HG03354 (cell line): Measurements from ENCODE around the gene PTBP3.
"Not testable (repeated sequence)": the region's sequence is repeated elsewhere in the genome, so short reads cannot be mapped to it uniquely, and the experiment has no call there.

Experiments used
- ATAC-seq: cut with Tn5 transposase; IDR thresholded peaks from one replicate; pipeline ENCODE4 v1.9.1; 2021; ENCODE audit warnings: mild to moderate bottlenecking; ENCODE audit not compliant: unreplicated experiment, poor library complexity, severe bottlenecking

The PTBP3 gene

DNA sequence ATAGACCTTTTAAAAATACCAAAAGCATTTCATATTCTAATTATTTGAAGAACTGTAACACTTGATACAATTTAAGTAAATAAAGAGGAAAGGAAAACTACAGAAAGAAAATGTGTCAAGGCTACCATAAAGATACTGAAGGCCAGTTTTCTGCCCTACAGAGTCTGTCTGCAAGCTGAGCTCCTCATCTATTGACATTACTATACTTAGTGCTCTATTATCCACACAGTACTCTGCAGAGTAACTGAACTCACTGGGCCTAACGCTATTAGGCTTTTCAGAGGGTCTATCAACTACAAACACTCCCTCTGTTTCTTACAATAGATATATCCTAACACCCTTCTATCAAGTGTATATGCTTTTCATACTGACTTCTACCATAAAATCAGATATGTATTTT is 101.2 kb downstream of the PTBP3 start:
- no peak for ATAC-seq

DNA sequence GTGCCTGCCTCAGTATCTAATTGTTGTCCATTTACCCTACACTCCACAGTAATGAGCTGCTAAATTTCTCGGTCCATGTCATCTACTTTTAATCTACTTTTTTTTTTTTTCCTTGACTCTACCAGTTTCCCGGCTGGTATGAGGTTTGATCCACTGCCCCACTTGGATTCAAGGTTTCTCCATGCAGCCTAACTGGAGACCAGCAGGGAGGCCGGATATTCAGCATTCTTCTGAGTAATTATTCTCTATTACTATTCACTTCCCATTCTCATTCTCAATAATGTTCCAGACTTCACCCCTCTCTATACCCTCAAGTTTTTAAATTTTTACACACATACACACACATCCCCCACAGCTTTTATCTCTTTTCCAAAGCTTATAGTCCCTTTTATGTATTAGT is 107.3 kb downstream of the PTBP3 start:
- ATAC-seq = no peak

DNA sequence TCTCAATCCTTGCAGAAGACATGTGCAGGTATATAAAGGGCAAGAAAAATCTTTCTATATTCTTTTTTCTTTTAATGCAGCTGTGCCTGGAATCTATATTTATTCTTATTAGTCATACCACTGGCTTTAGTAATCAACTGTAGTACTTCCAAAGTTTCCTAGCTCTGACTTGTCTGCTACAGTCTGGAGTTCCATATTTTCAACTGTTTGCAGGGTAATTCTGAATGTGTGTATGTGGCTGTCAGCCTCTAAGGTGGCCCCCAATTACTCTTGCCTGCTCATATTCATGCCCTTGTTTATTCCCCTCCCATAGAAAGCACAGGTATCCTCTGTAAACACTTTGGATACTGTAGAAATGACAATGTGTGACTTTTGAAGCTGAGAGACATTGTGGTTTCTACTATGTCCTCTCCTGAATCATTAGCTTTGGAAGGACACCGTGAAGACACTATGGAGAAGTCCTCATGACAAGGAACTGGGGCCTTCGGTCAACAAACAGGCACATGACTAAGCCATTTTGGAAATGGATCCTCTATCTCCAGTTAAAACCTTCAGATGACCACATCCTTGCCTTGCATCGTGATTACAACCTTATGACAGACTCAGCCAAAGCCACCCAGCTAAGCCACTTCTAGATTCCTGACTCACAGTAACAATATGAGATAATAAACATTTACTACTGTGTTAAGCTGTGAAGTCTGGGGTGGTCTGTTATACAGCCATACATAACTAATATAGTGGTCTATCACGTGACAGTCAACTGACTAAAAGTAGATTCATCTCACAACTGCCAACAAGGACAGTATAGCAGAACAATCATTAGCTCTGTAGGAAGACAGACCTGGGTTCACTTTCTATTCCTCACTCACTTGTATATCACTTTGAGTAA is 108.8 kb downstream of the PTBP3 start:
- peak; percentile 88 for ATAC-seq

DNA sequence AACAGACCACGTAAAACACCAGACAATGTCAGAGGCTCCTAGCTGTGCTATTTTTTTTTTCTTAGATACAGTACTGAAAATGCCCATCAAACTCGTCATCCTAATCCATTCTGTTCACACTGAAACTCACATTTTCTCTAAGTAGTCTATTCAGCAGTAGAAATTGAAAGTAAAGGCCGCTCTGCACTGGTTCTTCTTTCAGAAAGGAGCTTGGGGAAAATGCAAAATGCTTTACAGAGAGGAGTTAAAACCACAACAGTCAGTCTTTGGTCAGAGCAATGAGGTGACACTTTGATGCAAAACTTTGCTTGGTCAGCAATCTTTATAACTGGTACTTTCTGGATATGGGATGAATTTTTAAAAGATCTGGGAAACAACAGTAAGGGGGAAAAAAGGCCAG is 114.5 kb downstream of the PTBP3 start:
- ATAC-seq = peak; percentile 97

- no peak for ATAC-seq
These were observed 120.5 kb downstream of the PTBP3 start for GRCh38 chr9:112212926-112213325.

- no peak for ATAC-seq
These were observed 126.0 kb downstream of the PTBP3 start for GRCh38 chr9:112207451-112207850.

DNA sequence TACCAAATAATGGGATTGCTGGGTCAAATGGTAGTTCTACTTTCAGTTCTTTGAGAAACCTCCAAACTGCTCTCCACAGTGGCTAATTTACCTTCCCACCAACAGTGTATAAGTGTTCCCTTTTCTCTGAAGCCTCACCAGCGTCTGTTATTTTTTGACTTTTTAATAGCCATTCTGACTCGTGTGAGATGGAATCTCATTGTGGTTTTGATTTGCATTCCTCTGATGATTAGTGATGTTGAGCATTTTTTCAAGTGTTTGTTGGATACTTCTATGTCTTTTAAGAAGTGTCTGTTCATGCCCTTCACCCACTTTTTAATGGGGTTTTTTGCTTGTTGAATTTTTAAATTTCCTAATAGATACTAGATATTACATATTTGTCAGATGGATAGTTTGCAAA is 129.9 kb downstream of the PTBP3 start:
- ATAC-seq = no peak

GRCh38 chr9:112200711-112201110 is 132.7 kb downstream of the PTBP3 start:
- no peak for ATAC-seq

DNA sequence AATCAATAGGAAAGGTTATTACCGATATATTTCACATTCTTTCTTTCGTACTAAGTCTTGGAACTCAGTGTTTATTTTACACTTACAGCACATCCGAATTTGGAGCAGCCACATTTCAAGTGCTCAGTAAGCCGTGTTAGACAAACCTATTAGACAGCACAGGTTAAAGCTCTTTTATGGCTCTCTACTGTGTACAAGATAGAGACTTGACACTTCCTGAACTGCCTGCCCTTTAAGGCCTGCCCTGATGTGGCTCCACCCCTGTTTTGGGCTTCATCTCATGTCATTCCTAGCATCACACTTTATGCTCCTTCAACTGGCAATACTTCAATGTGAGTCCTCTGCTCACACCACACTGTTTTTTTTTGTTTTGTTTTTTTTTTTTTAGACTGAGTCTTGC is 134.8 kb downstream of the PTBP3 start:
- ATAC-seq = no peak

GRCh38 chr9:112194969-112195431 is 138.4 kb downstream of the PTBP3 start:
- ATAC-seq = no peak

DNA sequence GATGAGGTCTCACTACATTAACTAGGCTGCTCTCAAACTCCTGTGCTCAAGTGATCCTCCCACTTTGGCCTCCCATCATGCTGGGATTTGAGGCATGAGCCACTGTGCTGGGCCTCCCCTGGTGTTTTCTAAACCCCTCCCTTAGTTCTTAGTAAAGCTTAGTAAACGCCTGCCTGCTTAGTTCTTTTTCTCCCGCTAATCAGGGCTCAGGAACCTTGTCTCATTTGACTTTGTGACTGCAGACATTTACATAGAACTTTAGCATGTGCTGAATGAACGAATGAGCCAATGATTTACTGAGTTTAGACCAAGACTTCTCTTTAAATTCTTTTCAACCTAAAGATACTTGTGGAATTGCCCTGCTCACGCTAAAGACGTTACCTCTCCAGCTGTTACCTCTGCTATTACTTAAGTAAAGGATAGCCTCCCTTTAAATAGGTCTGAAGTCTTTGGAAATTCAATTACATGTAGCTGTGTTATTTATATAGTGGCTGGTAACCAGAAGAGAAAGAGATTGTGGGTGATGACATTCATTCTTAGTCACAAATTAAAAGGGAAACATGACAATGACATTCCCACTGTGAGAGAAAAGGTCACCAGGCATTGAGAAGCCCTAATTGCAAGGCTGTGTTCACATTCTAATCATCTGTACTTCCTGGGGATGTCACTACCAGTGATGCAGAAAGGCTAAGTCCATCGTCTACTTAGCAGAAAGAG is 139.7 kb downstream of the PTBP3 start:
- no peak for ATAC-seq

- not testable (repeated sequence) for ATAC-seq
These were observed 143.1 kb downstream of the PTBP3 start for GRCh38 chr9:112190320-112190719.

- no peak for ATAC-seq
These were observed 144.5 kb downstream of the PTBP3 start for GRCh38 chr9:112188884-112189283.

- ATAC-seq = no peak
These were observed 146.0 kb downstream of the PTBP3 start for GRCh38 chr9:112187404-112187803.

DNA sequence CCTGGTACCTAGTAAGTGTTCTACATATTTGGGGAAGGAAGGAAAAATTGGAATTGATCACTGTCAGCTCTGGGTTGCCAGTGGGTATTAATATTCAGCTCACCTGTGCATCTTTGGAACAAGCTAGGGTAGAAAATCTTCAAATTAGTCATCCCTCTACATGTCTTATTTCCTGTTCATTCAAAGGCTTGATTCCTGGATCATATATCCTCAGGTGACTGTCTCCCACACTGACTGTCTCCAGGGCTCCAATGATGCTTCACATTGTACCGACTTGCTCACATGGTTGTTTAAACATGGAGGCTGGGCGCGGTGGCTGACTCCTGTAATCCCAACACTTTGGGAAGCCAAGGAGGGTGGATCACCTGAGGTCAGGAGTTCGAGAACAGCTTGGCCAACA is 146.7 kb downstream of the PTBP3 start:
- no peak for ATAC-seq

GRCh38 chr9:112184946-112185345 is 148.5 kb downstream of the PTBP3 start:
- no peak for ATAC-seq

DNA sequence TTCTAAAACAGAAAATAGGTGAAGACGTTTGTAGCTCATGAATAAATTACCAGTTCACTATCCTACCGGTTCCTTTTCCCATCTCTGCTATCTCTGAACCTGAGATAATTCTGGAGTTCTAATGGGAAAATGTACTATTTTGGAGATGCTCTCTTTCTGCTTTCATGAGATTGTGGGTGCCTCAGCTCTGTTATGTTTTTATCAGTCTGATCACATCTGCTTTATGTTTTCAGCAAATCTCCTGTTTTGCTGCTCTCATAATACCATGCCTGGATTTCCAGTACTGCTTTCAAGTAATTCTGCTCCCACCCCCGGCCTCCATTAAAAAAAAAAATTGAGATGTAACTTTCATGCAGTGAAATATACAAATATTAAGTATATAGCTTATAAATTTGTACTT is 149.2 kb downstream of the PTBP3 start:
- ATAC-seq = no peak

GRCh38 chr9:112180387-112180881 is 153.0 kb downstream of the PTBP3 start:
- no peak for ATAC-seq

DNA sequence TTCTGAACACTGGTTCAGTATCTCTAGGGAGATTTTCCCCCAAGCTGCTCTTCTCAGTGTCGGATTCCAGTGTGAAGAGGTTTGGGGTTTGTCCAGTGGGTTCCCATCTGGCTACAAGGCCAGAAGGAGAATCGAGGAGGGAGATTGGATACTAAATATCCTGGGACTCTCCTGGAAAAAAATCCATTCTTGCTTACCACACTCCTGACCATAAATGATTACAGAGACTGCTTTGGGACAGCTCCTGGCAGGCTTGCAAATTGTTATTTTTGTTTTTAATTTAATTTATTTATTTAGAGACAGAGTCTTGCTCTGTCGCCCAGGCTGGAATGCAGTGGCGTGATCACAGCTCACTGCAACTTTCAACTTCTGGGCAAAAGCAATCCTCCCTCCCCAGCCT is 153.6 kb downstream of the PTBP3 start:
- ATAC-seq = no peak

GRCh38 chr9:112176524-112176923 is 156.9 kb downstream of the PTBP3 start:
- ATAC-seq = no peak

- ATAC-seq = no peak
These were observed 157.6 kb downstream of the PTBP3 start for GRCh38 chr9:112175796-112176315.
